Gastrocnemius medialis (tissue), 4 donors: ENCODE data around the gene STAP2. TPM values are rescaled to one million over a fixed set of nuclear protein-coding genes. Genes with fewer than 3 reads are reported as not detected.

ENCODE experiments used
- ATAC-seq, 2 donors: fragments of 150-250 bp; one replicate each; pipeline ENCODE4 v1.9.1; 2016
- DNase-seq, 2 donors: peaks; one replicate each; pipeline ENCODE4 v3.0.0-alpha.2; 2019
- H3K27ac ChIP-seq, 4 donors: fragments of 200-600 bp; sonication (generic); 1 replicate in 1 of 4; 2 replicates in 3 of 4; pipeline ENCODE4 v1.5.1; 2016 to 2018; ENCODE audit warnings: mild to moderate bottlenecking in 2 of 4, moderate library complexity in 1 of 4
- H3K27me3 ChIP-seq, 3 donors: fragments of 200-600 bp; sonication (generic) in 2 of 3; 1 replicate in 1 of 3; 2 replicates in 2 of 3; pipeline versions ENCODE4 v1.5.1 to v1.6.0; 2016 to 2019; ENCODE audit warnings: mild to moderate bottlenecking in 1 of 3, moderate library complexity in 1 of 3
- H3K36me3 ChIP-seq, 2 donors: fragments of 200-600 bp; sonication (generic) in 1 of 2; one replicate each; pipeline ENCODE4 v1.5.1; 2017 to 2018
- H3K4me1 ChIP-seq, 2 donors: fragments of 200-600 bp; sonication (generic) in 1 of 2; one replicate each; pipeline ENCODE4 v1.5.1; 2016 to 2017; ENCODE audit warnings: mild to moderate bottlenecking in 2 of 2
- H3K4me3 ChIP-seq, 4 donors: fragments of 200-600 bp; sonication (generic) in 3 of 4; 1 replicate in 1 of 4; 2 replicates in 3 of 4; pipeline ENCODE4 v1.5.1; 2016 to 2019; ENCODE audit warnings: mild to moderate bottlenecking in 2 of 4
- H3K9me3 ChIP-seq, 3 donors: fragments of 200-600 bp; sonication (generic) in 2 of 3; 1 replicate in 1 of 3; 2 replicates in 2 of 3; pipeline ENCODE4 v1.5.1; 2016 to 2019
- CTCF ChIP-seq, 5 experiments: fragments of 450-650 bp in 3 of 5; fragments of 200-600 bp in 2 of 5; sonication (generic) in 2 of 5; IDR thresholded peaks in 4 of 5; conservative IDR thresholded peaks in 1 of 5; 1 replicate in 4 of 5; 2 replicates in 1 of 5; pipeline ENCODE4 v1.5.1; 2016 to 2019; ENCODE audit warnings: antibody characterized with exemption in 5 of 5, mild to moderate bottlenecking in 3 of 5, moderate library complexity in 3 of 5
- POLR2A ChIP-seq, 2 donors: fragments of 450-650 bp; IDR thresholded peaks; one replicate each; pipeline ENCODE4 v1.6.1; 2017; ENCODE audit warnings: antibody characterized with exemption in 2 of 2, mild to moderate bottlenecking in 2 of 2, moderate library complexity in 2 of 2
- in situ Hi-C, 4 donors: fragments of 200-750 bp; cut with MboI; loops; one replicate each; pipeline versions ENCODE4 v1.15.0 to v1.8.0; 2017; ENCODE audit warnings: low sequenced_read_pairs in 4 of 4
- intact Hi-C: fragments of 100-400 bp; cut with DNase I; formaldehyde crosslinking; loops from one replicate; pipeline ENCODE4 v1.15.1; 2023; ENCODE audit warnings: low total_unique reads
- total RNA-seq, 4 donors: library from RNA; depleted of rRNA; stranded (reverse); fragments of >200 nt; gene quantifications; one replicate each; pipeline versions ENCODE4 v1.1.0 to v1.2.3, GENCODE V29; 2016

STAP2 gene
- total RNA-seq, 4 donors from 2014 or later, result 0.94 to 2.1 (median 1.3) TPM; not detected in 1

GRCh38 chr19:4367336-4367723 is 28.7 kb upstream of the STAP2 start:
- peak overlapping the region; percentile 32 to 94 (median 86) for H3K27ac ChIP-seq
- DNase-seq (no peak), ATAC-seq (no peak)
- H3K9me3 ChIP-seq, result no peaks in the 10 kb centered on the region
- H3K4me3 ChIP-seq, result no peak overlapping the region
- peaks cover 48 to 57% of the 10 kb centered on the region in 2 donors for H3K4me1 ChIP-seq
- no peak for TF ChIP-seq CTCF (IDR thresholded peaks at IDR 0.05 in 4 of 5, conservative IDR thresholded peaks at IDR 0.05 in 1 of 5)
- no peak for TF ChIP-seq POLR2A (IDR thresholded peaks at IDR 0.05)
- H3K27me3 ChIP-seq, result no peaks in the 10 kb centered on the region
- intact Hi-C loops (no loop called here), in situ Hi-C loops (no loop called here)
- peaks cover 0 to 40% of the 10 kb centered on the region in 2 donors for H3K36me3 ChIP-seq

GRCh38 chr19:4366666-4367335 is 28.2 kb upstream of the STAP2 start:
- in situ Hi-C loops (no loop called here), intact Hi-C loops (no loop called here)
- no peak overlapping the region for H3K27ac ChIP-seq
- H3K36me3 ChIP-seq, result peaks cover 0 to 45% of the 10 kb centered on the region in 2 donors
- DNase-seq (no peak), ATAC-seq (no peak)
- no peaks in the 10 kb centered on the region for H3K27me3 ChIP-seq
- H3K9me3 ChIP-seq, result no peaks in the 10 kb centered on the region
- H3K4me1 ChIP-seq, result peaks cover 43 to 51% of the 10 kb centered on the region in 2 donors
- no peak for TF ChIP-seq CTCF (IDR thresholded peaks at IDR 0.05 in 4 of 5, conservative IDR thresholded peaks at IDR 0.05 in 1 of 5)
- no peak for TF ChIP-seq POLR2A (IDR thresholded peaks at IDR 0.05)
- no peak overlapping the region for H3K4me3 ChIP-seq

- ATAC-seq, result no peak
- H3K36me3 ChIP-seq, result peaks cover 0 to 53% of the 10 kb centered on the region in 2 donors
- in situ Hi-C loops, result no loop called here
These were observed 27.4 kb upstream of the STAP2 start for GRCh38 chr19:4365791-4366665.

GRCh38 chr19:4365341-4365740 is 26.7 kb upstream of the STAP2 start:
- DNase-seq (no peak), ATAC-seq (no peak)
- no peaks in the 10 kb centered on the region for H3K27me3 ChIP-seq
- no peak overlapping the region for H3K4me3 ChIP-seq
- peaks cover 28 to 37% of the 10 kb centered on the region in 2 donors for H3K4me1 ChIP-seq
- H3K36me3 ChIP-seq, result peaks cover 0 to 59% of the 10 kb centered on the region in 2 donors
- TF ChIP-seq POLR2A (IDR thresholded peaks at IDR 0.05) (no peak), CTCF (IDR thresholded peaks at IDR 0.05 in 4 of 5, conservative IDR thresholded peaks at IDR 0.05 in 1 of 5) (no peak)
- H3K9me3 ChIP-seq, result no peaks in the 10 kb centered on the region
- intact Hi-C loops, result no loop called here
- in situ Hi-C loops, result no loop called here
- no peak overlapping the region for H3K27ac ChIP-seq

More at GRCh38 chr19:4365791-4366665, 27.4 kb upstream of the STAP2 start:
- TF ChIP-seq POLR2A (IDR thresholded peaks at IDR 0.05) (no peak), CTCF (IDR thresholded peaks at IDR 0.05 in 4 of 5, conservative IDR thresholded peaks at IDR 0.05 in 1 of 5) (no peak)
- Histone ChIP-seq H3K27me3 (no peaks in the 10 kb centered on the region), H3K27ac (no peak overlapping the region), H3K4me1 (peaks cover 35 to 44% of the 10 kb centered on the region in 2 donors), H3K9me3 (no peaks in the 10 kb centered on the region), H3K4me3 (no peak overlapping the region)
- intact Hi-C loops, result no loop called here
- DNase-seq, result no peak
